ENCODE data around the gene WDFY1. TPM values are rescaled to one million over a fixed set of nuclear protein-coding genes. Genes with fewer than 3 reads are reported as not detected.

Gene WDFY1
- total RNA-seq, 1 experiment from 2014 or later: 44.7 TPM

DNA sequence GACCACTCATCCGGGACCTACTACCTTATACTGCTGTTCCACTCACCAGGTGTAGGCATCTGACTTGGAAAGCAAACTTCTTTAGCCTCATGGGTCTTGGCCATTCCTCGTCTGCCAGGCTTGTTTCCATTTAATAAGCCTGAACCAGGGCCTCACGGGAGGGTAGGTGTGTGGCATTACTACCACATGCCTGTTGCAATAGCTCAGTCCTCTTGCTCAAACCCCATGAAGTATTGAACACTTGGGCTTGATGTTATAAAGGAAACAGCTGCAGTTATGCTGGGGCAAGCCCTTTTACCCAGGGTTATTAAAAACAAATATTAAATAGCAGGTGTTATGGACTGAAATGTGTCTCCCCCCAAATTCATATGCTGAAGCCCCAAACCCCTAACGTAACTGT, 33.3 kb upstream of the WDFY1 start (continued):
- TF ChIP-seq ELF1 (IDR thresholded peaks at IDR 0.05; ENCODE audit: borderline replicate concordance, low read depth) (no peak), CEBPB (IDR thresholded peaks at IDR 0.05; ENCODE audit: low read depth) (no peak), ZFX (IDR thresholded peaks at IDR 0.05) (no peak), CBX3 (IDR thresholded peaks at IDR 0.05; ENCODE audit: low read depth) (no peak), SIN3A (IDR thresholded peaks at IDR 0.05; ENCODE audit: low read depth) (no peak), EGR1 (IDR thresholded peaks at IDR 0.05; ENCODE audit: low read depth) (no peak), EZH2phosphoT487 (IDR thresholded peaks at IDR 0.05; ENCODE audit: borderline replicate concordance) (no peak)
- TF ChIP-seq, protein P1, sequence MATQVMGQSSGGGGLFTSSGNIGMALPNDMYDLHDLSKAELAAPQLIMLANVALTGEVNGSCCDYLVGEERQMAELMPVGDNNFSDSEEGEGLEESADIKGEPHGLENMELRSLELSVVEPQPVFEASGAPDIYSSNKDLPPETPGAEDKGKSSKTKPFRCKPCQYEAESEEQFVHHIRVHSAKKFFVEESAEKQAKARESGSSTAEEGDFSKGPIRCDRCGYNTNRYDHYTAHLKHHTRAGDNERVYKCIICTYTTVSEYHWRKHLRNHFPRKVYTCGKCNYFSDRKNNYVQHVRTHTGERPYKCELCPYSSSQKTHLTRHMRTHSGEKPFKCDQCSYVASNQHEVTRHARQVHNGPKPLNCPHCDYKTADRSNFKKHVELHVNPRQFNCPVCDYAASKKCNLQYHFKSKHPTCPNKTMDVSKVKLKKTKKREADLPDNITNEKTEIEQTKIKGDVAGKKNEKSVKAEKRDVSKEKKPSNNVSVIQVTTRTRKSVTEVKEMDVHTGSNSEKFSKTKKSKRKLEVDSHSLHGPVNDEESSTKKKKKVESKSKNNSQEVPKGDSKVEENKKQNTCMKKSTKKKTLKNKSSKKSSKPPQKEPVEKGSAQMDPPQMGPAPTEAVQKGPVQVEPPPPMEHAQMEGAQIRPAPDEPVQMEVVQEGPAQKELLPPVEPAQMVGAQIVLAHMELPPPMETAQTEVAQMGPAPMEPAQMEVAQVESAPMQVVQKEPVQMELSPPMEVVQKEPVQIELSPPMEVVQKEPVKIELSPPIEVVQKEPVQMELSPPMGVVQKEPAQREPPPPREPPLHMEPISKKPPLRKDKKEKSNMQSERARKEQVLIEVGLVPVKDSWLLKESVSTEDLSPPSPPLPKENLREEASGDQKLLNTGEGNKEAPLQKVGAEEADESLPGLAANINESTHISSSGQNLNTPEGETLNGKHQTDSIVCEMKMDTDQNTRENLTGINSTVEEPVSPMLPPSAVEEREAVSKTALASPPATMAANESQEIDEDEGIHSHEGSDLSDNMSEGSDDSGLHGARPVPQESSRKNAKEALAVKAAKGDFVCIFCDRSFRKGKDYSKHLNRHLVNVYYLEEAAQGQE (IDR thresholded peaks at IDR 0.05; ENCODE audit: low read depth): no peak

DNA sequence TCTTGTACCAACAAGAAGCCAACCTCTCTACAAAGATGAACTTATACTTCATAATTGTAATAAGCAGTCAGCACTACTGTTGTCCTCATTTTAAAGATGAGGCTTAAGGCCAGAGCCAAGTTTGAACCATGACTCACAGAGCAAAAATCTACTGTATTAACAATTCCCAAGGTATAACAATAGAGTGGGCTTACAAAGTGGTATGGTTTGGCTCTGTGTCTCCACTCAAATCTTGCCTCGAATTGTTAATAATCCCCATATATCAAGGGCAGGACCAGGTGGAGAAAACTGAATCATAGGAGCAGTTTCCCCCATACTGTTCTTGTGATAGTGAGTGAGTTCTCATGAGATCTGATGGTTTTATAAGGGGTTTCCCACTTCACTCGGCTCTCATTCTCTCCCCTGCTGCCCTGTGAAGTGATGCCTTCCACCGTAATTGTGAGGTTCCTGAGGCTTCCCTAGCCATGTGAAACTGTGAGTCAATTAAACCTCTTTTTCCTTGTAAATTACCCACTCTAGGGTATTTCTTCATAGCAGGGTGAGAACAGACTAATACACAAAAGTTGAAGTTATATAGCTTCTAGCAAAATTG, 31.6 kb upstream of the WDFY1 start:
- H3K36me3 ChIP-seq (ENCODE audit: control insufficient read depth in 1 of 2, insufficient read depth in 2 of 2, low read length in 2 of 2): no peaks in the 10 kb centered on the region
- no peak for DNase-seq (ENCODE audit: low read depth, low spot score)
- POLR2A ChIA-PET: no interaction called here

More for the DNA sequence above, 31.6 kb upstream of the WDFY1 start:
- ChIA-PET CTCF (interaction anchor here (1.1 kb wide), 1 partner anchor 17 kb away, joined by 3 read pairs; no protein-coding TSS in a partner anchor), RAD21 (ENCODE audit: low non-redundant PET in 1 of 2, low total read pairs in 2 of 2, uncharacterized antibody in 2 of 2, unreplicated experiment in 2 of 2) (no interaction called here)
- H3K4me2 ChIP-seq (ENCODE audit: low read length): no peak overlapping the region
- no peaks in the 10 kb centered on the region for H3K9me3 ChIP-seq (ENCODE audit: control insufficient read depth in 1 of 2, insufficient read depth in 1 of 2, low read depth in 1 of 2, low read length in 2 of 2)
- no peak overlapping the region for H2AFZ ChIP-seq (ENCODE audit: low read depth, low read length, poor library complexity, severe bottlenecking)
- TF ChIP-seq TCF7L2 (IDR thresholded peaks at IDR 0.05; ENCODE audit: borderline replicate concordance, extremely low read depth, insufficient read depth, insufficient read length): no peak
- TF ChIP-seq ZNF274 (IDR thresholded peaks at IDR 0.05; ENCODE audit: low read depth, low read length): no peak
- no peak for TF ChIP-seq SRF (IDR thresholded peaks at IDR 0.05; ENCODE audit: low read depth)
- no peak for TF ChIP-seq POLR2A (IDR thresholded peaks at IDR 0.05; ENCODE audit: borderline replicate concordance, extremely low read depth, insufficient read depth, insufficient read length)
- TF ChIP-seq POLR2AphosphoS5 (IDR thresholded peaks at IDR 0.05; ENCODE audit: low read depth, low read length): no peak
- intact Hi-C loops (cut with micrococcal nuclease): loop anchor here (10.0 kb wide), 2 partner anchors 798 to 1028 kb away; no protein-coding TSS in a partner anchor
- BruUV-seq (replicated peaks): no TSS peak
- H4K20me1 ChIP-seq (ENCODE audit: insufficient read depth): no peaks in the 10 kb centered on the region
- no peak overlapping the region for H3K9ac ChIP-seq (ENCODE audit: low read length)
- no peak for ATAC-seq
- H3K4me3 ChIP-seq (replicated peaks in 1 of 2; ENCODE audit: low read depth in 1 of 2, low read length in 2 of 2): no peak overlapping the region
- no peak overlapping the region for H3K27ac ChIP-seq (ENCODE audit: low read depth, low read length)
- no peaks in the 10 kb centered on the region for H3K79me2 ChIP-seq (ENCODE audit: insufficient read depth, low read length)
- no peaks in the 10 kb centered on the region for H3K4me1 ChIP-seq (ENCODE audit: control insufficient read depth in 1 of 2, insufficient read depth in 2 of 2, low read length in 2 of 2)
- H3K9me2 ChIP-seq (ENCODE audit: insufficient read depth): no peaks in the 10 kb centered on the region
- H3K27me3 ChIP-seq (ENCODE audit: insufficient read depth, low read length): no peaks in the 10 kb centered on the region

Data from HCT116 (cell line).